Type B pancreatic cell (in vitro differentiated cells): ENCODE results near the gene ZNF691. TPM values are rescaled to one million over a fixed set of nuclear protein-coding genes. Genes with fewer than 3 reads are reported as not detected.

Experiments used
- DNase-seq: peaks from one replicate; pipeline ENCODE4 v3.0.0; 2021; ENCODE audit warnings: mixed read lengths; ENCODE audit not compliant: unreplicated experiment; ENCODE audit errors: extremely low spot score
- H3K27ac Mint-ChIP-seq: 2 replicates; pipeline ENCODE4 v1.8.0; 2021; ENCODE audit warnings: mild to moderate bottlenecking, mixed read lengths
- H3K27me3 Mint-ChIP-seq: 2 replicates; pipeline ENCODE4 v1.8.0; 2021; ENCODE audit warnings: mixed read lengths
- H3K36me3 Mint-ChIP-seq: 2 replicates; pipeline ENCODE4 v1.8.0; 2021; ENCODE audit warnings: mixed read lengths
- H3K4me1 Mint-ChIP-seq: one replicate; pipeline ENCODE4 v1.8.0; 2021; ENCODE audit warnings: mixed read lengths; ENCODE audit not compliant: unreplicated experiment
- H3K4me3 Mint-ChIP-seq: 2 replicates; pipeline ENCODE4 v1.8.0; 2021; ENCODE audit warnings: mild to moderate bottlenecking, mixed read lengths
- H3K9me3 Mint-ChIP-seq: 2 replicates; pipeline ENCODE4 v1.8.0; 2021; ENCODE audit warnings: mixed read lengths
- total RNA-seq: library from RNA; stranded (reverse); gene quantifications from 2 replicates; pipeline ENCODE4 v1.2.1, GENCODE V29; 2021; ENCODE audit warnings: low replicate concordance
- TF ChIP-seq, protein P1 (sequence below): fragments of 200-600 bp; sonication (generic); conservative IDR thresholded peaks from 2 replicates; pipeline ENCODE4 v1.5.0; 2021; ENCODE audit warnings: antibody characterized with exemption, mild to moderate bottlenecking

Gene ZNF691
- total RNA-seq, 1 donor from 2014 or later = 18.0 TPM

DNA sequence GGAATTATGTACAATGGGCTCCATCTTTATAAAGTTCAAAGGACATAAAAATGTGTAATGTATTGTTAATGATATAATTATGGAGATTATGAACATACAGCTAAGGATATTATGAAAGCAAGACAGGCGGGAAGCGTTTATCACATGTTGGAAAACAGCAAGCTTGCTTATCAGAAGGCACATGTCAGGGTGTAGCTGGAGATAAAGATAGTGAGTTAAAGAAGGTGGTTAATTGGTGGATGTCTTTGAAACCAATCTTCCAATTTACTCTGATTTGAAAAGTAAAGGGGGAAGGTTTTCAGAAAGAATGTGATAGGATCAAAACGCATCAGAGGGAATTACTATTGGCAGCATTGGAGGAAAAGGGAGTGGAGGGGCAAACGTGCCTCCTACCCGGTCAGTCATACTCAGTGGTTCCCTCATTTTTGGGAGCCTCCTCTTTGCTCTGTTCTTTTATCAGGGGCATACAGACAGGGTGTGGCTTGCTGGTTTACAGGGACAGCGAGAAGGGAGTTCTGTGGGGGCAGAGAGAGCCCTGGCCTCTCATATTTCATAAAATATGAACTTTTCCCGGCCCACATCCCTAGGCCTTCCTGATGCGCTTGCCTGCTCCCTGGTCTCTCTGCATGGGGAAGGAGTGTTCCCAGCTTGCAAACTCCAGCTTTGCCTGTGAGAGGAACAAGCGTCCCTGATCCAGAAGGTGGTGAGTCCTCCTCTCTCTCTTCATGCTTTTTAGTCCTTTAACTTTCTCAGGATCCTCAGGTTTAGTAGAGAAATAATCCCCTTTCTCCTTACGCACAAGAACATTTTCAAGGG is 21.2 kb upstream of the ZNF691 start:
- DNase-seq = no peak
- no peaks in the 10 kb centered on the region for H3K36me3 Mint-ChIP-seq
- H3K9me3 Mint-ChIP-seq = no peaks in the 10 kb centered on the region
- TF ChIP-seq, protein P1, sequence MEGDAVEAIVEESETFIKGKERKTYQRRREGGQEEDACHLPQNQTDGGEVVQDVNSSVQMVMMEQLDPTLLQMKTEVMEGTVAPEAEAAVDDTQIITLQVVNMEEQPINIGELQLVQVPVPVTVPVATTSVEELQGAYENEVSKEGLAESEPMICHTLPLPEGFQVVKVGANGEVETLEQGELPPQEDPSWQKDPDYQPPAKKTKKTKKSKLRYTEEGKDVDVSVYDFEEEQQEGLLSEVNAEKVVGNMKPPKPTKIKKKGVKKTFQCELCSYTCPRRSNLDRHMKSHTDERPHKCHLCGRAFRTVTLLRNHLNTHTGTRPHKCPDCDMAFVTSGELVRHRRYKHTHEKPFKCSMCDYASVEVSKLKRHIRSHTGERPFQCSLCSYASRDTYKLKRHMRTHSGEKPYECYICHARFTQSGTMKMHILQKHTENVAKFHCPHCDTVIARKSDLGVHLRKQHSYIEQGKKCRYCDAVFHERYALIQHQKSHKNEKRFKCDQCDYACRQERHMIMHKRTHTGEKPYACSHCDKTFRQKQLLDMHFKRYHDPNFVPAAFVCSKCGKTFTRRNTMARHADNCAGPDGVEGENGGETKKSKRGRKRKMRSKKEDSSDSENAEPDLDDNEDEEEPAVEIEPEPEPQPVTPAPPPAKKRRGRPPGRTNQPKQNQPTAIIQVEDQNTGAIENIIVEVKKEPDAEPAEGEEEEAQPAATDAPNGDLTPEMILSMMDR = no peak
- H3K27ac Mint-ChIP-seq = no peak overlapping the region
- no peak overlapping the region for H3K4me3 Mint-ChIP-seq
- peaks cover 22% of the 10 kb centered on the region for H3K4me1 Mint-ChIP-seq
- H3K27me3 Mint-ChIP-seq = no peaks in the 10 kb centered on the region

DNA sequence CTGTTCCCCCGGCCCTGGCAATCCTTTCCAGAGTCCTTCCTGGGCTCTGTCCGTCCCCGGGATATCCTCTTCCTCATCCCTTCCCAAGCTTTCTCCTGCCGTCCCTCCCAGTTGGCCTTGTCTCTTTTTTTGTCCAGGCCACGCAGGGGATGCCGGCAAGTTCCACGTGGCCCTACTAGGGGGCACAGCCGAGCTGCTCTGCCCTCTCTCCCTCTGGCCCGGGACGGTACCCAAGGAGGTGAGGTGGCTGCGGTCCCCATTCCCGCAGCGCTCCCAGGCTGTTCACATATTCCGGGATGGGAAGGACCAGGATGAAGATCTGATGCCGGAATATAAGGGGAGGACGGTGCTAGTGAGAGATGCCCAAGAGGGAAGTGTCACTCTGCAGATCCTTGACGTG is 15.8 kb upstream of the ZNF691 start:
- DNase-seq = no peak
- Mint-ChIP-seq H3K9me3 (no peaks in the 10 kb centered on the region), H3K4me3 (no peak overlapping the region), H3K4me1 (peaks cover 10% of the 10 kb centered on the region), H3K27ac (no peak overlapping the region), H3K36me3 (no peaks in the 10 kb centered on the region), H3K27me3 (no peaks in the 10 kb centered on the region)
- TF ChIP-seq, protein P1 = no peak

DNA sequence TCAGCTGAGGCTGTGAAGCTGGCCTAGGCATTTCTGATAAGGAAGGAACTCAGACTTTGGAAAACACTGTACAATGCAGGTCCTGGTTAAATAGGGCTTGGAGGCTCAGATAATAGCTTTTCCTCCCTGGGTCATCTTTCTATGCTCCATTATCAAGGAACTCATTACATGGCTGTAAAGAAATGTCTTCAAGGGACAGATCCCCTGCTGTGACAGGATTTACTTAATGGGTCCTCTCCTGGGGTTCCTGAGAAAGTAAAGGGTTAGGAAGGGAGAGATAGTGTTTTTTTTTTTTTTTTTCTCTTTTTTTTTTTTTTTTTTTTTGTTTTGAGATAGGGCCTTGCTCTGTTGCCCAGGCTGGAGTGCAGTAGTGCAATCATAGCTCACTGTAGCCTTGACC is 15.1 kb upstream of the ZNF691 start:
- no peak overlapping the region for H3K4me3 Mint-ChIP-seq
- H3K4me1 Mint-ChIP-seq = peaks cover 13% of the 10 kb centered on the region
- no peaks in the 10 kb centered on the region for H3K27me3 Mint-ChIP-seq
- TF ChIP-seq, protein P1 = no peak
- DNase-seq = no peak
- no peak overlapping the region for H3K27ac Mint-ChIP-seq
- H3K9me3 Mint-ChIP-seq = no peaks in the 10 kb centered on the region
- peaks cover 5% of the 10 kb centered on the region for H3K36me3 Mint-ChIP-seq

DNA sequence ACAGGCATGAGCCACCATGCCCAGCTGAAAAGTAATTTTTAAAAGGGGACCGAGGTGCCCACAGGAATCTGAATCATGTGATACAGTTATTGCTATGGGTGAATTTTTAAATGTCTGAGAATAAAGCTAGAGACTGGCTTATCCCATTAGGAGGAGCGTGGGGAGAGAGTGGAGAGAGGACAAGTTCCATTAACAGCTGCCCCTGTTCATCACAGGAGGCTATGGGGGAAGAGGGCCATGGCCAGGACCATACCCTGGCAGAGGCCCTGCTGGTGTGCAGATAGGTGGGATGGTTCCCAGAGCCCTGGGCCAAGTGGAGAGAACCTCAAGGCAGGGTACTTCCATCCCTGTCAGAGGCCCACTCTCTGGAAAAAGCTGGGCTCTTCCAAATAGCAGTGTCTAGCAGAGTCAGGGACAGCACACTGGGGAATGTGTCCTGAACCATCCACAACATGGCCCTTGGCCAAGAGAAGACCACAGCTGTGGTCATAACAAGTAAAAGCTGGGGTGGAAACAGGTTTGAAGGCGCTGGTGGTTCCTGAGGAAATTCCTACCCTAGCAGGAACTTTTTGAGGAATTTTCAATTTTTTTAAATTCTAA is 13.7 kb upstream of the ZNF691 start:
- Mint-ChIP-seq H3K4me3 (no peak overlapping the region), H3K27me3 (no peaks in the 10 kb centered on the region), H3K36me3 (peaks cover 5% of the 10 kb centered on the region), H3K4me1 (peaks cover 13% of the 10 kb centered on the region), H3K27ac (no peak overlapping the region), H3K9me3 (no peaks in the 10 kb centered on the region)
- TF ChIP-seq, protein P1 = no peak
- no peak for DNase-seq

DNA sequence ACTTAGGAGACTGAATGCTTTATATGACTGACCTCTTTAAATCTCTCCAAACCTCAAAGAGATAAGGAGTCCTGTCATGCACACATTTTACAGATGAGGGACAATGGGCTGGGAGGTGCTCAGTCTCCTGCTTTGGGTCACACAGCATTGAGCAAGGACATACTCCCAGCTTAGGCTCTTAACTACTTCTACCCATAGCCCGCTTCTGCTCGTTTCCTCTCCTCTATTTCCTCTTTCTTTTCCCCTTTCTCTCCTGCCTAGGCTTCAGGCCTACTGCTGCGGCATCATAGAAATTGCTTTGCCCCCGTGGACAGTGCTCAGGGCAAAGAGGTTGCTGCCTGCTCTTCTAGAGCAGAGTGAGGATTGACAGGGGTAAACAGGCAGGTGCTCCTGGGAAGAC is 12.4 kb upstream of the ZNF691 start:
- Mint-ChIP-seq H3K4me1 (peaks cover 13% of the 10 kb centered on the region), H3K27me3 (no peaks in the 10 kb centered on the region), H3K27ac (no peak overlapping the region), H3K4me3 (no peak overlapping the region), H3K36me3 (peaks cover 5% of the 10 kb centered on the region), H3K9me3 (no peaks in the 10 kb centered on the region)
- no peak for DNase-seq
- TF ChIP-seq, protein P1 = no peak
